ENCODE results near the gene SLC41A3. TPM values are rescaled to one million over a fixed set of nuclear protein-coding genes. Genes with fewer than 3 reads are reported as not detected.
A peak's percentile ranks its signal among the peaks of the same experiment; 100 is the strongest.
"Not testable (repeated sequence)": the region's sequence is repeated elsewhere in the genome, so short reads cannot be mapped to it uniquely, and the experiment has no call there.

SLC41A3 gene
- polyA plus RNA-seq, 3 donors from 2014 or later = 24.1 to 28.0 (median 25.4) TPM

- Mint-ChIP-seq H3K36me3 (peaks cover 37 to 56% (median 55%) of the 10 kb centered on the region in 3 donors), H3K27me3 (ENCODE audit: low read depth in 3 of 3) (peaks cover 0 to 2% (median 0%) of the 10 kb centered on the region in 3 donors), H3K9me3 (no peaks in the 10 kb centered on the region), H3K4me1 (peaks cover 0 to 1% of the 10 kb centered on the region in 2 donors), H3K4me3 (no peak overlapping the region), H3K27ac (no peak overlapping the region)
- no peak for DNase-seq
These were observed 69.7 kb downstream of the SLC41A3 start for GRCh38 chr3:126014252-126014651.

GRCh38 chr3:126013751-126014156 lies 70.2 kb downstream of the SLC41A3 start:
- H3K27ac Mint-ChIP-seq = no peak overlapping the region
- no peaks in the 10 kb centered on the region for H3K9me3 Mint-ChIP-seq
- H3K4me1 Mint-ChIP-seq = peaks cover 0 to 1% of the 10 kb centered on the region in 2 donors

GRCh38 chr3:126009181-126009580 lies 74.7 kb downstream of the SLC41A3 start:
- Mint-ChIP-seq H3K36me3 (peaks cover 47 to 70% (median 63%) of the 10 kb centered on the region in 3 donors), H3K27me3 (ENCODE audit: low read depth in 3 of 3) (peaks cover 0 to 4% (median 0%) of the 10 kb centered on the region in 3 donors), H3K4me3 (no peak overlapping the region), H3K27ac (no peak overlapping the region), H3K4me1 (peaks cover 0 to 1% of the 10 kb centered on the region in 2 donors), H3K9me3 (no peaks in the 10 kb centered on the region)
- no peak for DNase-seq

More at GRCh38 chr3:126013751-126014156, 70.2 kb downstream of the SLC41A3 start:
- Mint-ChIP-seq H3K4me3 (no peak overlapping the region), H3K27me3 (ENCODE audit: low read depth in 3 of 3) (peaks cover 0 to 2% (median 0%) of the 10 kb centered on the region in 3 donors), H3K36me3 (peaks cover 40 to 60% (median 58%) of the 10 kb centered on the region in 3 donors)
- no peak for DNase-seq

- Mint-ChIP-seq H3K9me3 (no peaks in the 10 kb centered on the region), H3K4me1 (peaks cover 0 to 1% of the 10 kb centered on the region in 2 donors), H3K27ac (no peak overlapping the region), H3K27me3 (ENCODE audit: low read depth in 3 of 3) (peaks cover 0 to 4% (median 0%) of the 10 kb centered on the region in 3 donors), H3K36me3 (peaks cover 43 to 62% (median 54%) of the 10 kb centered on the region in 3 donors), H3K4me3 (no peak overlapping the region)
- DNase-seq = no peak
These were observed 75.7 kb downstream of the SLC41A3 start for GRCh38 chr3:126008219-126008618.

DNA sequence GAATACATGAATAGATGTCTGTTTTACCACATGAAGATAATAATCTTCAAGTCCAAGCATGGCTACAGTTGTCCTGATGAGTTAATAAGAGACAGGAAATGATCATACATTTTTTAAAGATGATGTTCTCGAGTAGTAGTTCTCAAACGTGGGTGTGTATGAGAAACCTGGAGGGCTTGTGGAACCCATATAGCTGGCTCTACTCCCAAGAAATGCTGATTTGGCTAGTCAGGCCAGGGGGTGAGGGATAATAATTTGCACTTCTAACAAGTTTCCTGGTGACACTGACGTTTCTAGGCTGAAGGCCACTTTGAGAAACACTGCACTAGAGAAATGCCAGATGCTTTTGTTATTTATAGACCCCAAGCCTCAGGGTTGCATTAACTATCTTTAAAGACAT lies 78.0 kb downstream of the SLC41A3 start:
- Mint-ChIP-seq H3K9me3 (peaks cover 0 to 7% (median 3%) of the 10 kb centered on the region in 6 donors), H3K36me3 (peaks cover 23 to 39% (median 31%) of the 10 kb centered on the region in 3 donors), H3K27ac (no peak overlapping the region), H3K4me1 (no peaks in the 10 kb centered on the region), H3K27me3 (ENCODE audit: low read depth in 3 of 3) (peaks cover 0 to 7% (median 0%) of the 10 kb centered on the region in 3 donors), H3K4me3 (no peak overlapping the region)
- DNase-seq = no peak

DNA sequence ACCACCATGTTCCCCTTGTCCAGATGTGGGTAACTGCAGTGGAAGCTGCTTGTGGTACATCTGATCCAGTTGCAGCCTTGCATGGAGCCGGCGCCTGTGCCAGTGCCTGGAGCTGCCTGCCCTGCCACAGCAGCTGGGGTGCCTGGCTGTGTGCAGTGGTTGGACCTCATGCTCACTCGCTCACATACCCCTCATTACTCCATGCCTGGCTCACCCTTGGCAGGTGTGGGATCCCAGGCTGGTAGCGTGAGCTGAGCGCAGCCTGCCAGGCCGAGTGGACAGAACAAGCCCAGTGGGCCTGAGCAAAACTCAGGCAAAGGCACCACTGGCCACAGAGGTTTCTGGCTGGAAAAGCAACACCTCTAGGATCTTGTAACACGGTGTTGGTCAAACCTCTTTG lies 79.2 kb downstream of the SLC41A3 start:
- Mint-ChIP-seq H3K27ac (no peak overlapping the region), H3K4me3 (no peak overlapping the region), H3K4me1 (no peaks in the 10 kb centered on the region), H3K36me3 (peaks cover 20 to 34% (median 27%) of the 10 kb centered on the region in 3 donors), H3K9me3 (peaks cover 0 to 15% (median 6%) of the 10 kb centered on the region in 6 donors), H3K27me3 (ENCODE audit: low read depth in 3 of 3) (peaks cover 0 to 7% (median 4%) of the 10 kb centered on the region in 3 donors)
- DNase-seq = no peak

DNA sequence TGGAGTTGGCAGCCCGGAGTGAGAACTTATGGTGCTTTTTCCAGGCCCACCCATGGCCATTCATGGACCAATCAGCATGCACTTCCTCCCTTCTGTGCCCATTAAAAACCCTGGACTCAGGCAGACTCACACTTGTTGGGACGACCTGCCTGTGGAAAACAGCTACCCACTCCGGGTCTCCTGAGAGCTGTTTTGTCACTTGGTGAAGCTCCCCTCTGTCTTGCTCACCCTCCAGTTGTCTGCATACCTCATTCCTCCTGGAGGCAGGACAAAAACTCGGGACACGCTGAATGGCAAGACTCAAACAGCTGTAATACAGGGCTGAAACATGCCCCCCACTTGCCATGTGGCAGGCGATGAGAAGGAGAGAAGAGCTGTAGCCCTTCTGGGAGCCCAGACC lies 79.7 kb downstream of the SLC41A3 start:
- Mint-ChIP-seq H3K9me3 (peaks cover 0 to 15% (median 9%) of the 10 kb centered on the region in 6 donors), H3K27ac (no peak overlapping the region), H3K4me3 (no peak overlapping the region), H3K4me1 (no peaks in the 10 kb centered on the region), H3K36me3 (peaks cover 16 to 30% (median 24%) of the 10 kb centered on the region in 3 donors), H3K27me3 (ENCODE audit: low read depth in 3 of 3) (peaks cover 0 to 9% (median 4%) of the 10 kb centered on the region in 3 donors)
- DNase-seq = no peak

GRCh38 chr3:126003447-126004190 lies 80.3 kb downstream of the SLC41A3 start:
- H3K9me3 Mint-ChIP-seq = peaks cover 0 to 19% (median 14%) of the 10 kb centered on the region in 6 donors
- no peak for DNase-seq
- H3K36me3 Mint-ChIP-seq = peaks cover 12 to 24% (median 20%) of the 10 kb centered on the region in 3 donors
- H3K27me3 Mint-ChIP-seq (ENCODE audit: low read depth in 3 of 3) = peaks cover 0 to 10% (median 7%) of the 10 kb centered on the region in 3 donors
- no peaks in the 10 kb centered on the region for H3K4me1 Mint-ChIP-seq
- no peak overlapping the region for H3K27ac Mint-ChIP-seq
- H3K4me3 Mint-ChIP-seq = no peak overlapping the region

DNA sequence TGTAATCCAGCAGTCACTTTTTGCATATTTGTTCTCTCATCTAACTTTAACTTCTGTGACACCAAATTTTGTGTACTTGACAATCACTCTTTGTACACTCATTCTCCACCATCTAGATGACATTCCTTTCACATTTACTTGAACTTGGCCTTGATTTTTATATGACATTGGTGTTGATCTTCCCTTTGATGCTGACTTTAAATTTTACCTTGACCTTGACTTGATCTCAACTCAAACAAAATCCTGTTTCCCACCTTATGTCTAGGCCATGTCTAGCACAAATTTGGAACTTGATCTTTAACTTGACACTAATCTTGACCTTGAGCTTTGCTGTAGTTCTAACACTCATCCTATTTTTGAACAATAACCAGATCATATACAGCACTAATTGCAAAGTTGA lies 81.7 kb downstream of the SLC41A3 start:
- H3K36me3 Mint-ChIP-seq = peaks cover 6 to 13% (median 9%) of the 10 kb centered on the region in 3 donors
- H3K9me3 Mint-ChIP-seq = peaks cover 0 to 27% (median 20%) of the 10 kb centered on the region in 6 donors
- H3K27me3 Mint-ChIP-seq (ENCODE audit: low read depth in 3 of 3) = peaks cover 2 to 13% (median 10%) of the 10 kb centered on the region in 3 donors
- no peak overlapping the region for H3K27ac Mint-ChIP-seq
- no peaks in the 10 kb centered on the region for H3K4me1 Mint-ChIP-seq
- H3K4me3 Mint-ChIP-seq = no peak overlapping the region
- no peak for DNase-seq

DNA sequence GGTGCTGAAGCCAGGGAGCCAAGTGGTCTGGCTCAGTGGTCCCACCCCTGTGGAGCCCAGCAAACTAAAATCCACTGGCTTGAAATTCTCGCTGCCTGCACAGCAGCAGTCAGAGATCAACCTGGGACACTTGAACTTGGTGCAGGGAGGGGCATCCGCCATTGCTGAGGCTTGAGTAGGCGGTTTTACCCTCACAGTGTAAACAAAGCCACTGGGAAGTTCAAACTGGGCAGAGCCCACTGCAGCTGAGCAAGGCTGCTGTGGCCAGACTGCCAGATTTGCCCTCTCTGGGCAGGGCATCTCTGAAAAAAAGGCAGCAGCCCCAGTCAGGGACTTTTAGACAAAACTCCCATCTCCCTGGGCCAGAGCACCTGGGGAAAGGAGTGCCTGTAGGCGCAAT lies 87.2 kb downstream of the SLC41A3 start:
- H3K4me3 Mint-ChIP-seq, H3K4me1 Mint-ChIP-seq, H3K27ac Mint-ChIP-seq, H3K36me3 Mint-ChIP-seq, DNase-seq: not testable (repeated sequence)
- Mint-ChIP-seq H3K9me3 (peaks cover 0 to 23% (median 17%) of the 10 kb centered on the region in 6 donors), H3K27me3 (ENCODE audit: low read depth in 3 of 3) (peaks cover 4 to 15% (median 6%) of the 10 kb centered on the region in 3 donors)

- Mint-ChIP-seq H3K27me3 (ENCODE audit: low read depth in 3 of 3) (peaks cover 2 to 6% (median 4%) of the 10 kb centered on the region in 3 donors), H3K36me3 (peaks cover 0 to 4% (median 0%) of the 10 kb centered on the region in 3 donors), H3K4me3 (peak overlapping the region; percentile 52 to 100 (median 98)), H3K4me1 (peaks cover 0 to 24% of the 10 kb centered on the region in 2 donors), H3K9me3 (peaks cover 0 to 4% (median 0%) of the 10 kb centered on the region in 6 donors), H3K27ac (peak overlapping the region in 5 of 6 donors; percentile 87 to 99 (median 97))
- DNase-seq = peak in 2 of 3 donors; percentile 66 to 76
These were observed 93.5 kb downstream of the SLC41A3 start for GRCh38 chr3:125990253-125990970.

DNA sequence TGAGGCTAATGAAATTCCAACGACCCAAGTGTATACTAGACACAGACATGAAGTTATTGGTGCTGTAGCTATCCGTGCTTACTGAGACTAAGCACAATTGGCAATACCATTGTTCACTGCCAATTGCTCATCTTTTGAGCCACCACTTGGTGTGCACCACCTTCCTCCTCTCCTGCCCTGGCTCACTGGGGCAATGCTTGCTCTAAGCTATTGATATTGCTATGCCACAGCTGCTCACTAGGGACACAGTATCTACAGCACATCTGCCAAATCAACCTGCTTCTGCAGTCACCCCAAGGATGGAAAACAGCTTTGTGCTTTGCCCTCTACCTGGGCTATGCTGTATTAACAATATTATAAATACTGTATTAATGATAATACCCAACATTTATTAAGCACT lies 99.0 kb downstream of the SLC41A3 start:
- not testable (repeated sequence) for DNase-seq
- H3K4me1 Mint-ChIP-seq = peaks cover 0 to 10% of the 10 kb centered on the region in 2 donors

GRCh38 chr3:125977104-125977503 lies 106.8 kb downstream of the SLC41A3 start:
- H3K4me3 Mint-ChIP-seq; H3K4me1 Mint-ChIP-seq; H3K9me3 Mint-ChIP-seq; H3K27me3 Mint-ChIP-seq (ENCODE audit: low read depth in 3 of 3); DNase-seq; H3K27ac Mint-ChIP-seq: not testable (repeated sequence)
- H3K36me3 Mint-ChIP-seq = peaks cover 0 to 12% (median 4%) of the 10 kb centered on the region in 3 donors

More for the DNA sequence above, 99.0 kb downstream of the SLC41A3 start:
- not testable (repeated sequence) for H3K4me3 Mint-ChIP-seq; H3K9me3 Mint-ChIP-seq; H3K27me3 Mint-ChIP-seq (ENCODE audit: low read depth in 3 of 3); H3K36me3 Mint-ChIP-seq; H3K27ac Mint-ChIP-seq

GRCh38 chr3:125976003-125976390 lies 107.9 kb downstream of the SLC41A3 start:
- H3K4me1 Mint-ChIP-seq; H3K4me3 Mint-ChIP-seq; H3K9me3 Mint-ChIP-seq; H3K27me3 Mint-ChIP-seq (ENCODE audit: low read depth in 3 of 3); H3K27ac Mint-ChIP-seq; DNase-seq: not testable (repeated sequence)
- H3K36me3 Mint-ChIP-seq = peaks cover 0 to 12% (median 4%) of the 10 kb centered on the region in 3 donors
